Parathyroid adenoma (tissue), 2 donors: ENCODE results near the gene CDON.
A peak's percentile ranks its signal among the peaks of the same experiment; 100 is the strongest.

Experiments used
- H2AFZ ChIP-seq: fragments of 300-600 bp; sonication (generic); one replicate; pipeline ENCODE4 v1.7.0; 2017; ENCODE audit warnings: antibody characterized with exemption, mild to moderate bottlenecking
- H3K27ac ChIP-seq: fragments of 300-600 bp; sonication (generic); one replicate; pipeline ENCODE4 v1.7.0; 2017
- H3K27me3 ChIP-seq: fragments of 300-600 bp; sonication (generic); one replicate; pipeline ENCODE4 v1.7.0; 2017; ENCODE audit warnings: low read length; ENCODE audit not compliant: control insufficient read depth, insufficient read depth
- H3K36me3 ChIP-seq: fragments of 300-600 bp; sonication (generic); one replicate; pipeline ENCODE4 v1.7.0; 2017; ENCODE audit warnings: low read length; ENCODE audit not compliant: control insufficient read depth, insufficient read depth
- H3K4me1 ChIP-seq: fragments of 300-600 bp; sonication (generic); one replicate; pipeline ENCODE4 v1.7.0; 2017; ENCODE audit warnings: control low read depth
- H3K4me2 ChIP-seq: fragments of 300-600 bp; sonication (generic); one replicate; pipeline ENCODE4 v1.7.0; 2017; ENCODE audit warnings: low read length
- H3K4me3 ChIP-seq: fragments of 300-600 bp; sonication (generic); one replicate; pipeline ENCODE4 v1.7.0; 2017; ENCODE audit warnings: low read depth, low read length
- H3K79me2 ChIP-seq: fragments of 300-600 bp; sonication (generic); one replicate; pipeline ENCODE4 v1.7.0; 2017; ENCODE audit warnings: control low read depth
- H3K9ac ChIP-seq: fragments of 300-600 bp; sonication (generic); one replicate; pipeline ENCODE4 v1.7.0; 2017; ENCODE audit warnings: mild to moderate bottlenecking
- H3K9me3 ChIP-seq: fragments of 300-600 bp; sonication (generic); one replicate; pipeline ENCODE4 v1.7.0; 2017; ENCODE audit warnings: low read length; ENCODE audit not compliant: control insufficient read depth
- CTCF ChIP-seq: fragments of 300-600 bp; sonication (generic); IDR thresholded peaks from one replicate; pipeline ENCODE4 v1.7.0; 2017; ENCODE audit warnings: antibody characterized with exemption, mild to moderate bottlenecking
- donor health status: primary hyperparathyroidism.

The CDON gene

GRCh38 chr11:126061707-126062678 lies 673 bp downstream of the CDON start:
- TF ChIP-seq CTCF, result peak; percentile 44
- Histone ChIP-seq H3K4me1 (no peaks in the 10 kb centered on the region), H3K27ac (peak overlapping the region; percentile 44), H3K9ac (no peak overlapping the region), H3K36me3 (no peaks in the 10 kb centered on the region), H3K79me2 (no peaks in the 10 kb centered on the region), H3K4me2 (peak overlapping the region; percentile 75), H3K4me3 (peak overlapping the region; percentile 55), H2AFZ (peak overlapping the region; percentile 78), H3K27me3 (no peaks in the 10 kb centered on the region), H3K9me3 (no peaks in the 10 kb centered on the region)

- Histone ChIP-seq H3K4me2 (no peak overlapping the region), H3K9me3 (no peaks in the 10 kb centered on the region), H3K36me3 (no peaks in the 10 kb centered on the region), H3K79me2 (no peaks in the 10 kb centered on the region), H3K4me3 (no peak overlapping the region), H3K27me3 (no peaks in the 10 kb centered on the region), H3K27ac (no peak overlapping the region), H3K4me1 (no peaks in the 10 kb centered on the region), H2AFZ (no peak overlapping the region), H3K9ac (no peak overlapping the region)
- no peak for TF ChIP-seq CTCF
These were observed 1.9 kb downstream of the CDON start for GRCh38 chr11:126060757-126061171.

GRCh38 chr11:126059238-126059781 lies 3.4 kb downstream of the CDON start:
- H3K4me2 ChIP-seq, result no peak overlapping the region
- no peak overlapping the region for H2AFZ ChIP-seq
- H3K4me1 ChIP-seq, result no peaks in the 10 kb centered on the region
- no peak overlapping the region for H3K27ac ChIP-seq
- no peak for TF ChIP-seq CTCF
- no peak overlapping the region for H3K4me3 ChIP-seq
- no peaks in the 10 kb centered on the region for H3K79me2 ChIP-seq
- H3K27me3 ChIP-seq, result no peaks in the 10 kb centered on the region
- no peaks in the 10 kb centered on the region for H3K9me3 ChIP-seq
- H3K36me3 ChIP-seq, result no peaks in the 10 kb centered on the region
- no peak overlapping the region for H3K9ac ChIP-seq

- Histone ChIP-seq H3K4me1 (no peaks in the 10 kb centered on the region), H3K4me2 (no peak overlapping the region), H3K4me3 (no peak overlapping the region), H3K36me3 (no peaks in the 10 kb centered on the region), H3K9ac (no peak overlapping the region), H2AFZ (no peak overlapping the region), H3K27ac (no peak overlapping the region), H3K79me2 (no peaks in the 10 kb centered on the region), H3K9me3 (no peaks in the 10 kb centered on the region), H3K27me3 (no peaks in the 10 kb centered on the region)
- no peak for TF ChIP-seq CTCF
These were observed 4.4 kb downstream of the CDON start for GRCh38 chr11:126058105-126058874.
